ENCODE results near the gene FAM228A.
"Not testable (repeated sequence)": the region's sequence is repeated elsewhere in the genome, so short reads cannot be mapped to it uniquely, and the experiment has no call there.

Gene FAM228A

GRCh38 chr2:24174851-24175277, at the start of gene FAM228A:
Gene FAM228A, plus strand, starts transcription at chr2:24175053. Its CDS starts 428 bp downstream, at chr2:24175481.
- Histone ChIP-seq H3K4me2 (ENCODE audit: low read depth, low read length) (no peak within 1 kb of the TSS), H2AFZ (ENCODE audit: low read length) (no peak within 1 kb of the TSS), H3K36me3 (replicated peaks; ENCODE audit: insufficient read depth, low read length) (no peaks in the 10 kb centered on the region), H3K79me2 (ENCODE audit: low read length) (no peaks in the 10 kb centered on the region), H3K27ac (ENCODE audit: low read length) (no peak within 1 kb of the TSS), H3K9me3 (replicated peaks; ENCODE audit: insufficient read depth, low read length) (no peaks in the 10 kb centered on the region), H4K20me1 (ENCODE audit: insufficient read depth, low read length) (no peaks in the 10 kb centered on the region), H3K4me3 (ENCODE audit: low read length) (no peak within 1 kb of the TSS), H3K27me3 (replicated peaks; ENCODE audit: insufficient read depth, low read length) (no peaks in the 10 kb centered on the region), H3K9ac (ENCODE audit: low read length) (no peak within 1 kb of the TSS), H3F3A (ENCODE audit: insufficient read depth, low read length) (no peaks in the 10 kb centered on the region), H3K9me2 (replicated peaks; ENCODE audit: insufficient read depth, low read length) (no peaks in the 10 kb centered on the region), H3K4me1 (ENCODE audit: low read length) (no peaks in the 10 kb centered on the region)
- no peak for DNase-seq
- TF ChIP-seq EZH2 (optimal IDR thresholded peaks at IDR 0.05; ENCODE audit: low read depth, low read length) = no peak
- TF ChIP-seq CTCF (IDR thresholded peaks at IDR 0.05; ENCODE audit: low read length) = no peak
- TF ChIP-seq EZH2phosphoT487 (IDR thresholded peaks at IDR 0.05; ENCODE audit: low read length) = no peak

DNA sequence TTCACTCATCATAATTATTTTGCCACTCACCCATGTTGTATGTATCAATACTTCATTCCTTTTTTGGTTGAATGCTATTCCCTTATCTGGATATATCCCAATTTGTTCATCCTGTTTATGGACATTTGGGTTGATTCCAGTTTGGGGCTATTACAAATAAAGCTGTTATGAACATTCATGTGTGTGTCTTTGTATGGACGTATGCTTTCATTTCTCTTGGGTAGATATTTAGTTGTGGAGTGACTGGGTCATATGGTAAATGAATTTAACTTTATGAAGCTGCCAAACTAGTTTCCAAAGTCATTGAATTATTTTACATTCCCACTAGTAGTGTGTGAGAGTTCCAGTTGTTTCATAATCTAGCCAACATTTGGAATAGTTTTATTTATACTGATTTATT, 48.9 kb upstream of the FAM228A start:
- no peak overlapping the region for H2AFZ ChIP-seq (ENCODE audit: low read length)
- DNase-seq = no peak
- TF ChIP-seq EZH2 (optimal IDR thresholded peaks at IDR 0.05; ENCODE audit: low read depth, low read length) (no peak), EZH2phosphoT487 (IDR thresholded peaks at IDR 0.05; ENCODE audit: low read length) (no peak), CTCF (IDR thresholded peaks at IDR 0.05; ENCODE audit: low read length) (no peak)

DNA sequence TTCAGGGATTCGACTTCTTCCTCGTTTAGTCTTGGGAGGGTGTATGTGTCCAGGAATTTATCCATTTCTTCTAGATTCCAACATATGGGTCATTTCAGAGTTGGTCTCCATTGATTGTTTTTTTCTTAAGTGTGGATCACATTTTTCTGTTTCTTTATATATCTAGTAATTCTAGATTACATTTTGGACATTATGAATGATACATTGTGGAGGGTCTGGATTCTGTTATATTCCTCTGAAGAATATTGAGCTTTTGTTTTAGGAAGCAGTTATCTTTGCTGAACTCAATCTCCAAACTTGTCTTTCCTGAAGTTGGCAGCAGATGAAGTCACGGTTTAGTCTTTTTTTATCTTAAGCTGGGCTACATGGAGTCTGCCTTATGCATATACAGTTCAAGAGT, 42.3 kb upstream of the FAM228A start:
- H4K20me1 ChIP-seq (ENCODE audit: insufficient read depth, low read length) = no peaks in the 10 kb centered on the region
- H3K9me3 ChIP-seq (replicated peaks; ENCODE audit: insufficient read depth, low read length) = 0 out of 2 replicates have a peak, but pooled peaks cover 4% of the 10 kb centered on the region
- H3K27ac ChIP-seq (ENCODE audit: low read length) = no peak overlapping the region
- no peak overlapping the region for H3K4me2 ChIP-seq (ENCODE audit: low read depth, low read length)
- H3K9me2 ChIP-seq (replicated peaks; ENCODE audit: insufficient read depth, low read length) = no peaks in the 10 kb centered on the region
- no peak overlapping the region for H3K4me3 ChIP-seq (ENCODE audit: low read length)
- DNase-seq = no peak
- no peaks in the 10 kb centered on the region for H3K4me1 ChIP-seq (ENCODE audit: low read length)
- no peaks in the 10 kb centered on the region for H3K79me2 ChIP-seq (ENCODE audit: low read length)
- no peak for TF ChIP-seq EZH2phosphoT487 (IDR thresholded peaks at IDR 0.05; ENCODE audit: low read length)
- no peak for TF ChIP-seq EZH2 (optimal IDR thresholded peaks at IDR 0.05; ENCODE audit: low read depth, low read length)
- no peak for TF ChIP-seq CTCF (IDR thresholded peaks at IDR 0.05; ENCODE audit: low read length)
- H3K9ac ChIP-seq (ENCODE audit: low read length) = no peak overlapping the region
- no peaks in the 10 kb centered on the region for H3F3A ChIP-seq (ENCODE audit: insufficient read depth, low read length)
- H2AFZ ChIP-seq (ENCODE audit: low read length) = no peak overlapping the region
- no peaks in the 10 kb centered on the region for H3K36me3 ChIP-seq (replicated peaks; ENCODE audit: insufficient read depth, low read length)
- H3K27me3 ChIP-seq (replicated peaks; ENCODE audit: insufficient read depth, low read length) = no peaks in the 10 kb centered on the region

More for the DNA sequence above, 48.9 kb upstream of the FAM228A start:
- Histone ChIP-seq H3K9me3 (replicated peaks; ENCODE audit: insufficient read depth, low read length) (no peaks in the 10 kb centered on the region), H3F3A (ENCODE audit: insufficient read depth, low read length) (no peaks in the 10 kb centered on the region), H3K27me3 (replicated peaks; ENCODE audit: insufficient read depth, low read length) (no peaks in the 10 kb centered on the region), H3K9me2 (replicated peaks; ENCODE audit: insufficient read depth, low read length) (no peaks in the 10 kb centered on the region), H3K9ac (ENCODE audit: low read length) (no peak overlapping the region), H3K4me3 (ENCODE audit: low read length) (no peak overlapping the region), H3K79me2 (ENCODE audit: low read length) (no peaks in the 10 kb centered on the region), H3K27ac (ENCODE audit: low read length) (no peak overlapping the region), H4K20me1 (ENCODE audit: insufficient read depth, low read length) (no peaks in the 10 kb centered on the region), H3K4me1 (ENCODE audit: low read length) (no peaks in the 10 kb centered on the region), H3K4me2 (ENCODE audit: low read depth, low read length) (no peak overlapping the region), H3K36me3 (replicated peaks; ENCODE audit: insufficient read depth, low read length) (no peaks in the 10 kb centered on the region)

DNA sequence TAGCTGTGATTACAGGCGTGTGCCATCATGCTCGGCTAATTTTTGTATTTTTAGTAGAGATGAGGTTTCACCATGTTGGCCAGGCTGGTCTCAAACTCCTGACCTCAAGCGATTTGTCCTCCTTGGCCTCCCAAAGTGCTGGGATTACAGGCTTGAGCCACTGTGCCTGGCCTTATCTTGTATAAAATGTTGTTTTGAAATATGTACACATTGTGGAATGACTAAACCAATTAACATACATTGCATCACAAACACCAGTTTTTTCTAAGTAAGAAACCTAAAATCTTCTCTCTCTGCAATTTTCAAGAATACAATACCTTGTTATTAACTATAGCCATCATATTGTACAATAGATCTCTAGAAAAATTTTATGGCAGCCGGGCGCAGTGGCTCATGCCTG, 34.5 kb upstream of the FAM228A start:
- H3K27ac ChIP-seq (ENCODE audit: low read length); H3K27me3 ChIP-seq (replicated peaks; ENCODE audit: insufficient read depth, low read length); H4K20me1 ChIP-seq (ENCODE audit: insufficient read depth, low read length); DNase-seq; H3K9me3 ChIP-seq (replicated peaks; ENCODE audit: insufficient read depth, low read length); H3K36me3 ChIP-seq (replicated peaks; ENCODE audit: insufficient read depth, low read length); H3K4me2 ChIP-seq (ENCODE audit: low read depth, low read length); H3K79me2 ChIP-seq (ENCODE audit: low read length); H3K4me3 ChIP-seq (ENCODE audit: low read length); H3K9me2 ChIP-seq (replicated peaks; ENCODE audit: insufficient read depth, low read length); H2AFZ ChIP-seq (ENCODE audit: low read length); H3F3A ChIP-seq (ENCODE audit: insufficient read depth, low read length); H3K9ac ChIP-seq (ENCODE audit: low read length); H3K4me1 ChIP-seq (ENCODE audit: low read length): not testable (repeated sequence)

Measured in MM.1S (cell line).